GM23338 (cell line): ENCODE results near the gene DGKG.

Source experiments
- CREB1 ChIP-seq: fragments of 250-450 bp; sonication (Bioruptor Pico); IDR thresholded peaks from 2 replicates; pipeline ENCODE4 v1.5.0; 2020; ENCODE audit warnings: low read depth, mild to moderate bottlenecking, moderate library complexity
- EZH2 ChIP-seq: fragments of 200-600 bp; sonication (generic); IDR thresholded peaks from one replicate; pipeline ENCODE4 v1.8.0; 2017; ENCODE audit warnings: antibody characterized with exemption, mild to moderate bottlenecking, low read depth; ENCODE audit not compliant: unreplicated experiment
- EZH2phosphoT487 ChIP-seq: fragments of 200-600 bp; sonication (generic); IDR thresholded peaks from one replicate; pipeline ENCODE4 v1.8.1; 2018; ENCODE audit warnings: antibody characterized with exemption; ENCODE audit not compliant: unreplicated experiment
- JUNB ChIP-seq: IDR thresholded peaks from one replicate; pipeline ENCODE4 v1.6.1; 2016; ENCODE audit warnings: antibody characterized with exemption; ENCODE audit not compliant: unreplicated experiment
- NANOG ChIP-seq: IDR thresholded peaks from 2 replicates; pipeline ENCODE4 v1.6.1; 2016; ENCODE audit warnings: antibody characterized with exemption, borderline replicate concordance
- POLR2AphosphoS5 ChIP-seq: IDR thresholded peaks from 2 replicates; pipeline ENCODE4 v1.6.1; 2016; ENCODE audit warnings: antibody characterized with exemption, low read depth
- STAT1 ChIP-seq: IDR thresholded peaks from one replicate; pipeline ENCODE4 v1.6.1; 2016; ENCODE audit warnings: antibody characterized with exemption; ENCODE audit not compliant: unreplicated experiment
- ZNF114 ChIP-seq: fragments of 250-450 bp; sonication (Bioruptor Pico); IDR thresholded peaks from 2 replicates; pipeline ENCODE4 v1.5.0; 2020; ENCODE audit warnings: mild to moderate bottlenecking, moderate library complexity
- ZNF331 ChIP-seq: fragments of 250-450 bp; sonication (Bioruptor Pico); IDR thresholded peaks from 2 replicates; pipeline ENCODE4 v1.5.0; 2020; ENCODE audit warnings: low read depth, mild to moderate bottlenecking, moderate library complexity
- TF ChIP-seq, protein P1 (sequence below), 2 experiments: fragments of 200-600 bp in 1 of 2; sonication (generic) in 1 of 2; conservative IDR thresholded peaks; 2 replicates each; pipeline versions ENCODE4 v1.5.1 to v1.6.1; 2016 to 2017; ENCODE audit warnings: antibody characterized with exemption in 2 of 2, low read depth in 2 of 2, mild to moderate bottlenecking in 2 of 2, moderate library complexity in 1 of 2
- TF ChIP-seq, protein P2 (sequence below): IDR thresholded peaks from one replicate; pipeline ENCODE4 v1.6.1; 2018; ENCODE audit warnings: antibody characterized with exemption; ENCODE audit not compliant: unreplicated experiment
- TF ChIP-seq, protein P3 (sequence below): IDR thresholded peaks from 2 replicates; pipeline ENCODE4 v1.6.1; 2016; ENCODE audit warnings: antibody characterized with exemption
- TF ChIP-seq, protein P4 (sequence below): fragments of 250-450 bp; sonication (Bioruptor Pico); IDR thresholded peaks from 2 replicates; pipeline ENCODE4 v1.5.0; 2020; ENCODE audit warnings: mild to moderate bottlenecking, moderate library complexity

DNA sequence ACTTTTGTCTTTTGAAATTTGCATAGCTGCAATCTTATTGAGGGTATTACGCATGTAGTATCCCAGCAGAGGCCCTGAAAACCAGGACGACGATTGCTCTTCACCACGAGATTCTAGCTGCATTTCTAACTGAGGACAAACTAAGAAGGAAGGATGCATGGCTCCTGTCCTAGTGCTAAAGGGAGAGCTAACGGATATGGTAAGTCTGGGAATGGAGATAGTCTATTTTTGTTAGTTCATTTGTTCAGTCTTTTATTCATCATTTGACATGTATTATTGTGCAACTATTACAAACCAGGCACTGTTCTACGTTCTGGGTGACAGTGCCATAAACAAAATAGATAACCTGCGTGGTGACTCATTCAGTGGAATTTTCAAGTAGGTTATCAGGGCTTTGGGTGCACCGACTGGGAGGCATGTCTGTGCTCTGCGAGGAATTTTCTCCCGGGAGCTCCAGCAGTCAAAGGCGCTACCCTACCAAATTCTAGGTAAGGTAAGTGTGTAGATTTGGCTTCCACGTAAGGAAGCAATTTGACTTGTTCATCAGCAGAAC is 201.3 kb downstream of the DGKG start:
- TF ChIP-seq, protein P1, sequence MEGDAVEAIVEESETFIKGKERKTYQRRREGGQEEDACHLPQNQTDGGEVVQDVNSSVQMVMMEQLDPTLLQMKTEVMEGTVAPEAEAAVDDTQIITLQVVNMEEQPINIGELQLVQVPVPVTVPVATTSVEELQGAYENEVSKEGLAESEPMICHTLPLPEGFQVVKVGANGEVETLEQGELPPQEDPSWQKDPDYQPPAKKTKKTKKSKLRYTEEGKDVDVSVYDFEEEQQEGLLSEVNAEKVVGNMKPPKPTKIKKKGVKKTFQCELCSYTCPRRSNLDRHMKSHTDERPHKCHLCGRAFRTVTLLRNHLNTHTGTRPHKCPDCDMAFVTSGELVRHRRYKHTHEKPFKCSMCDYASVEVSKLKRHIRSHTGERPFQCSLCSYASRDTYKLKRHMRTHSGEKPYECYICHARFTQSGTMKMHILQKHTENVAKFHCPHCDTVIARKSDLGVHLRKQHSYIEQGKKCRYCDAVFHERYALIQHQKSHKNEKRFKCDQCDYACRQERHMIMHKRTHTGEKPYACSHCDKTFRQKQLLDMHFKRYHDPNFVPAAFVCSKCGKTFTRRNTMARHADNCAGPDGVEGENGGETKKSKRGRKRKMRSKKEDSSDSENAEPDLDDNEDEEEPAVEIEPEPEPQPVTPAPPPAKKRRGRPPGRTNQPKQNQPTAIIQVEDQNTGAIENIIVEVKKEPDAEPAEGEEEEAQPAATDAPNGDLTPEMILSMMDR (conservative IDR thresholded peaks at IDR 0.05; ENCODE audit: low read depth in 2 of 2), result no peak
- TF ChIP-seq STAT1 (no peak), EZH2phosphoT487 (no peak), POLR2AphosphoS5 (no peak), EZH2 (no peak), ZNF114 (CRISPR knock-in tag) (no peak), CREB1 (CRISPR knock-in tag) (no peak), ZNF331 (CRISPR knock-in tag) (no peak), JUNB (no peak), NANOG (no peak)
- TF ChIP-seq, protein P2, sequence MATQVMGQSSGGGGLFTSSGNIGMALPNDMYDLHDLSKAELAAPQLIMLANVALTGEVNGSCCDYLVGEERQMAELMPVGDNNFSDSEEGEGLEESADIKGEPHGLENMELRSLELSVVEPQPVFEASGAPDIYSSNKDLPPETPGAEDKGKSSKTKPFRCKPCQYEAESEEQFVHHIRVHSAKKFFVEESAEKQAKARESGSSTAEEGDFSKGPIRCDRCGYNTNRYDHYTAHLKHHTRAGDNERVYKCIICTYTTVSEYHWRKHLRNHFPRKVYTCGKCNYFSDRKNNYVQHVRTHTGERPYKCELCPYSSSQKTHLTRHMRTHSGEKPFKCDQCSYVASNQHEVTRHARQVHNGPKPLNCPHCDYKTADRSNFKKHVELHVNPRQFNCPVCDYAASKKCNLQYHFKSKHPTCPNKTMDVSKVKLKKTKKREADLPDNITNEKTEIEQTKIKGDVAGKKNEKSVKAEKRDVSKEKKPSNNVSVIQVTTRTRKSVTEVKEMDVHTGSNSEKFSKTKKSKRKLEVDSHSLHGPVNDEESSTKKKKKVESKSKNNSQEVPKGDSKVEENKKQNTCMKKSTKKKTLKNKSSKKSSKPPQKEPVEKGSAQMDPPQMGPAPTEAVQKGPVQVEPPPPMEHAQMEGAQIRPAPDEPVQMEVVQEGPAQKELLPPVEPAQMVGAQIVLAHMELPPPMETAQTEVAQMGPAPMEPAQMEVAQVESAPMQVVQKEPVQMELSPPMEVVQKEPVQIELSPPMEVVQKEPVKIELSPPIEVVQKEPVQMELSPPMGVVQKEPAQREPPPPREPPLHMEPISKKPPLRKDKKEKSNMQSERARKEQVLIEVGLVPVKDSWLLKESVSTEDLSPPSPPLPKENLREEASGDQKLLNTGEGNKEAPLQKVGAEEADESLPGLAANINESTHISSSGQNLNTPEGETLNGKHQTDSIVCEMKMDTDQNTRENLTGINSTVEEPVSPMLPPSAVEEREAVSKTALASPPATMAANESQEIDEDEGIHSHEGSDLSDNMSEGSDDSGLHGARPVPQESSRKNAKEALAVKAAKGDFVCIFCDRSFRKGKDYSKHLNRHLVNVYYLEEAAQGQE, result no peak
- TF ChIP-seq, protein P3, sequence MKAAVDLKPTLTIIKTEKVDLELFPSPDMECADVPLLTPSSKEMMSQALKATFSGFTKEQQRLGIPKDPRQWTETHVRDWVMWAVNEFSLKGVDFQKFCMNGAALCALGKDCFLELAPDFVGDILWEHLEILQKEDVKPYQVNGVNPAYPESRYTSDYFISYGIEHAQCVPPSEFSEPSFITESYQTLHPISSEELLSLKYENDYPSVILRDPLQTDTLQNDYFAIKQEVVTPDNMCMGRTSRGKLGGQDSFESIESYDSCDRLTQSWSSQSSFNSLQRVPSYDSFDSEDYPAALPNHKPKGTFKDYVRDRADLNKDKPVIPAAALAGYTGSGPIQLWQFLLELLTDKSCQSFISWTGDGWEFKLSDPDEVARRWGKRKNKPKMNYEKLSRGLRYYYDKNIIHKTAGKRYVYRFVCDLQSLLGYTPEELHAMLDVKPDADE, result no peak
- TF ChIP-seq, protein P4, sequence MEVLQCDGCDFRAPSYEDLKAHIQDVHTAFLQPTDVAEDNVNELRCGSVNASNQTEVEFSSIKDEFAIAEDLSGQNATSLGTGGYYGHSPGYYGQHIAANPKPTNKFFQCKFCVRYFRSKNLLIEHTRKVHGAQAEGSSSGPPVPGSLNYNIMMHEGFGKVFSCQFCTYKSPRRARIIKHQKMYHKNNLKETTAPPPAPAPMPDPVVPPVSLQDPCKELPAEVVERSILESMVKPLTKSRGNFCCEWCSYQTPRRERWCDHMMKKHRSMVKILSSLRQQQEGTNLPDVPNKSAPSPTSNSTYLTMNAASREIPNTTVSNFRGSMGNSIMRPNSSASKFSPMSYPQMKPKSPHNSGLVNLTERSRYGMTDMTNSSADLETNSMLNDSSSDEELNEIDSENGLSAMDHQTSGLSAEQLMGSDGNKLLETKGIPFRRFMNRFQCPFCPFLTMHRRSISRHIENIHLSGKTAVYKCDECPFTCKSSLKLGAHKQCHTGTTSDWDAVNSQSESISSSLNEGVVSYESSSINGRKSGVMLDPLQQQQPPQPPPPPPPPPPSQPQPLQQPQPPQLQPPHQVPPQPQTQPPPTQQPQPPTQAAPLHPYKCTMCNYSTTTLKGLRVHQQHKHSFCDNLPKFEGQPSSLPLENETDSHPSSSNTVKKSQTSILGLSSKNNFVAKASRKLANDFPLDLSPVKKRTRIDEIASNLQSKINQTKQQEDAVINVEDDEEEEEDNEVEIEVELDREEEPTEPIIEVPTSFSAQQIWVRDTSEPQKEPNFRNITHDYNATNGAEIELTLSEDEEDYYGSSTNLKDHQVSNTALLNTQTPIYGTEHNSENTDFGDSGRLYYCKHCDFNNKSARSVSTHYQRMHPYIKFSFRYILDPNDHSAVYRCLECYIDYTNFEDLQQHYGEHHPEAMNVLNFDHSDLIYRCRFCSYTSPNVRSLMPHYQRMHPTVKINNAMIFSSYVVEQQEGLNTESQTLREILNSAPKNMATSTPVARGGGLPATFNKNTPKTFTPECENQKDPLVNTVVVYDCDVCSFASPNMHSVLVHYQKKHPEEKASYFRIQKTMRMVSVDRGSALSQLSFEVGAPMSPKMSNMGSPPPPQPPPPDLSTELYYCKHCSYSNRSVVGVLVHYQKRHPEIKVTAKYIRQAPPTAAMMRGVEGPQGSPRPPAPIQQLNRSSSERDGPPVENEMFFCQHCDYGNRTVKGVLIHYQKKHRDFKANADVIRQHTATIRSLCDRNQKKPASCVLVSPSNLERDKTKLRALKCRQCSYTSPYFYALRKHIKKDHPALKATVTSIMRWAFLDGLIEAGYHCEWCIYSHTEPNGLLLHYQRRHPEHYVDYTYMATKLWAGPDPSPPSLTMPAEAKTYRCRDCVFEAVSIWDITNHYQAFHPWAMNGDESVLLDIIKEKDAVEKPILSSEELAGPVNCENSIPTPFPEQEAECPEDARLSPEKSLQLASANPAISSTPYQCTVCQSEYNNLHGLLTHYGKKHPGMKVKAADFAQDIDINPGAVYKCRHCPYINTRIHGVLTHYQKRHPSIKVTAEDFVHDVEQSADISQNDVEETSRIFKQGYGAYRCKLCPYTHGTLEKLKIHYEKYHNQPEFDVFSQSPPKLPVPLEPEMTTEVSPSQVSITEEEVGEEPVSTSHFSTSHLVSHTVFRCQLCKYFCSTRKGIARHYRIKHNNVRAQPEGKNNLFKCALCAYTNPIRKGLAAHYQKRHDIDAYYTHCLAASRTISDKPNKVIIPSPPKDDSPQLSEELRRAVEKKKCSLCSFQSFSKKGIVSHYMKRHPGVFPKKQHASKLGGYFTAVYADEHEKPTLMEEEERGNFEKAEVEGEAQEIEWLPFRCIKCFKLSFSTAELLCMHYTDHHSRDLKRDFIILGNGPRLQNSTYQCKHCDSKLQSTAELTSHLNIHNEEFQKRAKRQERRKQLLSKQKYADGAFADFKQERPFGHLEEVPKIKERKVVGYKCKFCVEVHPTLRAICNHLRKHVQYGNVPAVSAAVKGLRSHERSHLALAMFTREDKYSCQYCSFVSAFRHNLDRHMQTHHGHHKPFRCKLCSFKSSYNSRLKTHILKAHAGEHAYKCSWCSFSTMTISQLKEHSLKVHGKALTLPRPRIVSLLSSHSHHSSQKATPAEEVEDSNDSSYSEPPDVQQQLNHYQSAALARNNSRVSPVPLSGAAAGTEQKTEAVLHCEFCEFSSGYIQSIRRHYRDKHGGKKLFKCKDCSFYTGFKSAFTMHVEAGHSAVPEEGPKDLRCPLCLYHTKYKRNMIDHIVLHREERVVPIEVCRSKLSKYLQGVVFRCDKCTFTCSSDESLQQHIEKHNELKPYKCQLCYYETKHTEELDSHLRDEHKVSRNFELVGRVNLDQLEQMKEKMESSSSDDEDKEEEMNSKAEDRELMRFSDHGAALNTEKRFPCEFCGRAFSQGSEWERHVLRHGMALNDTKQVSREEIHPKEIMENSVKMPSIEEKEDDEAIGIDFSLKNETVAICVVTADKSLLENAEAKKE, result no peak
